ENCODE results near the gene ANO7. TPM values are rescaled to one million over a fixed set of nuclear protein-coding genes. Genes with fewer than 3 reads are reported as not detected.

The ANO7 gene
- total RNA-seq, 3 donors from 2014 or later = 0.60 to 0.76 (median 0.63) TPM

- ATAC-seq (no peak), DNase-seq (no peak)
- H3K4me1 Mint-ChIP-seq (ENCODE audit: low read depth) = peaks cover 8% of the 10 kb centered on the region
- no peaks in the 10 kb centered on the region for H3K9me3 Mint-ChIP-seq
- no peaks in the 10 kb centered on the region for H3K27me3 Mint-ChIP-seq (ENCODE audit: low read depth)
- H3K4me3 Mint-ChIP-seq = no peak overlapping the region
- H3K36me3 Mint-ChIP-seq (ENCODE audit: insufficient read depth) = peaks cover 52% of the 10 kb centered on the region
These were observed 74.6 kb downstream of the ANO7 start for GRCh38 chr2:241263061-241263460.

DNA sequence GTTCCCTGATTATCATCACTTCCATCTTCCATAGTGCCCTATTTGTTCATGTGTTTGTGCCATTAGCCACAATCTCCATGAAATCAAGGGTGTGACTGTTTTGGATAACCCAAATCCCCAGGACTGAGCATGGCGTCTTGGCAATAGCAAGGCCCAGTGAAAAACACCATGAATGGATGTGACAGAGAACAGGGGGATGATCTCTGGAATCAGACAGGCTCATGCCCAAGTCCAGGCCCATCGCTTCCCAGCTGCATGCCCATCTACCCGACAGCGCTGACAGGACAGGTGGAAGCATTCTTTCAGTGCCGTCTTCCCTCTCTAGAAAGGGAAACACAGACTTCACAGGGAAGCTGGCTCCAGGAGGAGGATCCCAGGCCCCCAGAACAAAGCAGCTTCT lies 77.0 kb downstream of the ANO7 start:
- Mint-ChIP-seq H3K4me1 (ENCODE audit: low read depth) (peaks cover 7% of the 10 kb centered on the region), H3K9me3 (no peaks in the 10 kb centered on the region), H3K36me3 (ENCODE audit: insufficient read depth) (peaks cover 45% of the 10 kb centered on the region), H3K27me3 (ENCODE audit: low read depth) (no peaks in the 10 kb centered on the region), H3K4me3 (no peak overlapping the region)
- ATAC-seq (no peak), DNase-seq (no peak)

DNA sequence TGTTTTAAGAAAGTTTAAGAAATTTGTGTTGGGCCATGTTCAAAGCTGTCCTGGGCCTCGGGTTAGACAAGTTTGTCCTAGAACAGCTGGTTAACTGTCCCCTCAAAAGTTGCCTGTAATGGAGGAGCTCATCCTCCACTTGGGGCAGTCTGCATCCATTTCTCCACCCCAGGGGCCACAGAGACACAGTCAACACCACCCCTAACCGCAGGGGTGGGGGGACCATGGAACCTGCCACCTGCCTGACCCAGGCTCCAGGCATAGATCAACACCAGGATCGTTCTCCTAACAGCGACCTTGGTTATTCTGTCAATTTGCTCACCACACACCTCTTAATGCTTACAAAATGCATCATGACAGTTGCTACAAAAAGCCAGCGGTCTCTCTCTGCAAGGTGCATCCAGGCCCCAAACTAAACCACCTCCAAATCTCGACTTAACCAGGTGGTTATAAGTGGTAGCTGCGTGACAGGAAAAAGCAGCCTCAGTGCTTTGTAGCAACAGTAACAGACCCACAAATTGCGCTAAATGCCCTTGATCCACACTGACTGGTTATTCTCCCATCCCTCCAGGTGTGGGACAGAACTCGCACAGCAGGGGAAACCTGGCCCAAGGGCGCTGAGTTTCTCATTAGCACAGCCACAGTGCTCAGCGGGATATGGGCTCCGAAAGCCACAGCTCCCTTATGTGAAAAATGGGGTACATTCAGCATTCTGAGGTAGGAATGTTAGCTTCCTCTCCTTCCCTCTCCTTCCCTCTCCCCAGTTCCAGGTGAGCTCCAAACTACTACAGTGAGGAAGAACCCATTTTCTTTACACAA lies 79.0 kb downstream of the ANO7 start:
- H3K4me3 Mint-ChIP-seq = no peak overlapping the region

DNA sequence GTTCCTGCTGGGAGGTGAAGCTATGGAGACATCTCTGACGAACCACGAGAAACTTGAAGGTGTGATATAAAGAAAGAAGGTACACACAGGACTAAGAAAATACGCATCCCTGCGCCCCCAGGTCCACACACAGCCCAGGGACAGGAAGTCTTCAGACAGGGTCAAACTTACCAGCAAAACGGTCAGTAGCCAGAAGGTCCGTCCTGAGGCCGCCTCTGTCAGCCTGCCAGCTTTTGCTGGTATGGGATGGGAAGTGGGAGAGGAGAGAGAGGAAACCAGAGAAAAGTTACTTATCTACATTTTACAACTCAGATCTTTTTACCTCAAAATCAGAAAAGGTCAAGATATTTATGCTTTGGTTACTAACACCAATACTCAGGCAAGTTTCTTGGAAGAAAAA lies 79.8 kb downstream of the ANO7 start:
- Mint-ChIP-seq H3K4me1 (ENCODE audit: low read depth) (peaks cover 23% of the 10 kb centered on the region), H3K36me3 (ENCODE audit: insufficient read depth) (peaks cover 23% of the 10 kb centered on the region), H3K9me3 (no peaks in the 10 kb centered on the region), H3K27me3 (ENCODE audit: low read depth) (no peaks in the 10 kb centered on the region), H3K4me3 (no peak overlapping the region)
- DNase-seq = no peak
- no peak for ATAC-seq

More for the DNA sequence above, 79.0 kb downstream of the ANO7 start:
- DNase-seq (no peak), ATAC-seq (no peak)
- H3K4me1 Mint-ChIP-seq (ENCODE audit: low read depth) = peaks cover 20% of the 10 kb centered on the region
- no peaks in the 10 kb centered on the region for H3K9me3 Mint-ChIP-seq
- no peaks in the 10 kb centered on the region for H3K27me3 Mint-ChIP-seq (ENCODE audit: low read depth)
- H3K36me3 Mint-ChIP-seq (ENCODE audit: insufficient read depth) = peaks cover 32% of the 10 kb centered on the region

DNA sequence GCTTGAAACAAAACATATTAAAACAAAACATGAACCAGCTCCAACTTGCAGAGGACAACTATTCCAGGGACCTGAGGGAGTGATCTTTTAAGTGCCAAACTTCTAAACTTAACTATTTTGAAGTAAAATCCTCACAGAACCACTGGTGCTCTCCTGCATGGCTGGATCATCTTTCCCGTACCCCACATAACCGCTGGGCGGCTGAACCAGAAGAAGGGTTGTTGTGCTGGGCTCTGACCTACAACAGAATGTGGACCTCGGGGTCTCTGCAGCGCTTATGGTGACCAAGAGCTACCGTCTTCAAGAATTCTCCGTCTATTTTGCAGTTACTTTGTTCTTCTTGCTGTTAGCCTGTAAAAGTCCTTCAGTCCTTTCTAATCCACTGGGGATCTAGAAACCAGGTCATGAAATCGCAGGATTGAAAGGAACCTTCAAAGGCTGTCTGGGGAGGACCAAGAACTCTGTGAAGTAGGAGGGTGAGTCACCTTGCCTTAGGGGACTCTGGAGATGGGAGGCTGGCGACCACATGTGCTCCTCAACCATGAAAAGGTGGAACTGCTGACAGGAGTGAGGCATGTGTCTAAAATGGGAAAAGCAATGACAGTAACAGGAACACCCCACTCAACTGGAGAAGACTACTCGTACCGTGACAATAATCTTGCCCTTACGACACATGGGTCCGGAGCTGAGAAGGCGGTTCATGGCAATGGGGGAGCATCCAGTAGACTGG lies 80.4 kb downstream of the ANO7 start:
- ATAC-seq (no peak), DNase-seq (no peak)
- Mint-ChIP-seq H3K36me3 (ENCODE audit: insufficient read depth) (peaks cover 22% of the 10 kb centered on the region), H3K4me3 (no peak overlapping the region), H3K4me1 (ENCODE audit: low read depth) (peaks cover 27% of the 10 kb centered on the region), H3K9me3 (no peaks in the 10 kb centered on the region), H3K27me3 (ENCODE audit: low read depth) (no peaks in the 10 kb centered on the region)

DNA sequence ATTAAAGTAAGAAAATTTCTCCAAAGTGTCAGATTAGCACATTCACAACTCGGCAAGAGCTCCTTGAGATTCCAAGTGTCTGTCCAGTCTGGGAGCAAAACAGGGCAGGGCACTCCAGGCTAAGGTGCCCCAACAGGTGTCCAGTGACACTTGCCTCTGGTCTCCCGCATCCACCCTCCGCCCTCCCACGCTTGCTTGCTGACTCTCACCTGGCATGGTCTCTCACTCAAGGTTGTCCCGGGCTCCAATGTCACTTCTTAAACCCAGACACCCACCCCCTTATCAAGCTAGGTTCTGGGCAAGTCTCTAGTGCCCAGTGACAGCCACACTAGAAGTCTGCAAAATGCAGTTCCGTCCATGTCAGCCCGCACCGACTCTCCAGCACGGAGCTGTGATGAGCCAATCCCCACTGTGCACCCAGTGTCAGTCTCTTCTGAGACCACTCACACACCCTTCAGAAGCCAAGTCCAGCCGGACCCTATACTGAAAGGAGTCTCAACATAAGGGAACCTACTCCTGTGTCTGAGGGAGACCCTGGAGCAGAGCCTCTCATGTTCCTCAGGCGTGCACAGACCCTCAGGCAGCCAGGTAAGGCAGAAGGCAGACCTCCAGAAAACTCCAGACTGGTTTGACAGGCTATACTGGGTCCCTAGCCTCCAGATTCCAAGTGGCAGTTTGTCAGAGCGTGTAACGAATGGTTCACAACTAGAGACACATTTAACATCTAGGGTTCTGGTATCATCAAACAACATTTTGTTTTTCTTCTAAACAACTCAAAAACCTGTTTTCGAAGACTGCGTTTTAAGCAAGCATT lies 81.4 kb downstream of the ANO7 start:
- Mint-ChIP-seq H3K4me3 (peak overlapping the region; percentile 87), H3K4me1 (ENCODE audit: low read depth) (peaks cover 32% of the 10 kb centered on the region)

DNA sequence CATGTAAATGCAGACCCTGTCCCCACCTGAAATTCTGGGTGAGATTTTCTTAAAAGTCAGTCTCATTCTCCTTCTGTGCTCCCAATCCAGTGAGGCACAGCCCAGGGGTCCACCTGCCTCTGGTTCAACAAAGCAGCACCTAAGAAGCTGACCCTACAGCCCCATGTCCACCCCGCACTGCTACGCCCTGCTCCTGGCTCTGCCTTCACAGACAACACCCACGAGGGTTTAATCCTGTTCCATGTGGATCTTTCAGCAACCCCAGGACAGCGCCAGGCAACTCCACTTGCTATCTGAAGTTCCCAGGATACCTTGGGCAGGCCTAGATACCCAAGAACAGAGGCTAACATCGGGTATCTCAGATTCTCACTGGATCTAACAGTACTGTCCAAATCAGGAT lies 82.1 kb downstream of the ANO7 start:
- peaks cover 5% of the 10 kb centered on the region for H3K9me3 Mint-ChIP-seq
- peaks cover 32% of the 10 kb centered on the region for H3K4me1 Mint-ChIP-seq (ENCODE audit: low read depth)
- ATAC-seq (no peak), DNase-seq (no peak)
- peak overlapping the region; percentile 87 for H3K4me3 Mint-ChIP-seq
- peaks cover 26% of the 10 kb centered on the region for H3K36me3 Mint-ChIP-seq (ENCODE audit: insufficient read depth)
- H3K27me3 Mint-ChIP-seq (ENCODE audit: low read depth) = no peaks in the 10 kb centered on the region

More for the DNA sequence above, 81.4 kb downstream of the ANO7 start:
- no peaks in the 10 kb centered on the region for H3K9me3 Mint-ChIP-seq
- DNase-seq = no peak
- H3K36me3 Mint-ChIP-seq (ENCODE audit: insufficient read depth) = peaks cover 20% of the 10 kb centered on the region
- H3K27me3 Mint-ChIP-seq (ENCODE audit: low read depth) = no peaks in the 10 kb centered on the region
- no peak for ATAC-seq

GRCh38 chr2:241271706-241272302 lies 83.3 kb downstream of the ANO7 start:
- ATAC-seq (peak; percentile 69 to 73), DNase-seq (peak; percentile 57)
- peaks cover 21% of the 10 kb centered on the region for H3K36me3 Mint-ChIP-seq (ENCODE audit: insufficient read depth)
- no peaks in the 10 kb centered on the region for H3K27me3 Mint-ChIP-seq (ENCODE audit: low read depth)
- peaks cover 15% of the 10 kb centered on the region for H3K9me3 Mint-ChIP-seq
- H3K4me3 Mint-ChIP-seq = peak overlapping the region; percentile 87
- H3K4me1 Mint-ChIP-seq (ENCODE audit: low read depth) = peaks cover 32% of the 10 kb centered on the region

DNA sequence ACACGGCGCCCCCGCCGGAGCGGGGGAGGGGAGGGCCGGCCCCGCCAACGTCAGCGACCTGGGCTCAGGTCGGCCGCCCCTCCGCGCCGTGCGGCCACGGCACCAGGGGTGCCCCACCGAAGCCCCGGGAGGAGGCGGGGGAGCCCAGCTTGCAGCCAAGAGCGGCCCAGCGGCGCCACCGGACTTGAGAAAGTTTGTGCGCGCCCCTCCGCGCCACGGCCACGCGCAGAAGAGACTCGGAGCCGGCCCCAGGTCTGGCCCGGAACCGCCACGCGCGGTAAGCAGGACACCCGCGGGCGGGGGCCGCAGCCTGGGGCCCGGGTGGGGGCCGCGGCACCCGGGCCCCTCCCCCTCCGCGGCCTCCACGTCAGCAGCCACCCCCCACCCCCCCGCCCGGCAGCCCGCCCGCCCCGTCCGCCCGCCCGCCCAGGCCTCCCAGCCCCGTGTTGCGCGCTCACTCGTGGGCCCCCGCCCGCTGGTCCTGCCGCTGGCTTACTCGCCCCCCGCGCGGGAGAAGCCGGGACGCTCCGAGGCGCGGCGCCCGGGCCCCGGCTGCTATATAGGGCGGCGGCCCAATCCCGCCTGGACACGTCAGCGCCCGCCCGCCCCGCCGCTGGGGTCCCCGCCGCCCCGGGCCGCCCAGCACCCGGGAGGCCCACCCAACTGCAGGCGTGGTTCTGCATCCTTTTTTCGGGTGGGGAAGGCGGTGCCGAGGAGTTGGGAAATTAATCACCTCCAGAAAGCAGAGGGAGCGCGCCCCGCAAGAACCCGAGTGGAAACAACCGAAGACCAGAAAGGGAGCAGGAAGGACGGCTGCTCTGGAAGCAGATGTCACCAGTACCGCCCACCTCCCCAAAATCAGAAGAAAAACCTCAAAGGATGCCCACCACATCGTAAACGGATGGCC lies 84.1 kb downstream of the ANO7 start:
- Mint-ChIP-seq H3K36me3 (ENCODE audit: insufficient read depth) (peaks cover 16% of the 10 kb centered on the region), H3K4me1 (ENCODE audit: low read depth) (peaks cover 32% of the 10 kb centered on the region), H3K4me3 (peak overlapping the region; percentile 72), H3K9me3 (peaks cover 15% of the 10 kb centered on the region), H3K27me3 (ENCODE audit: low read depth) (no peaks in the 10 kb centered on the region)
- DNase-seq (peak; percentile 42), ATAC-seq (peak; percentile 87 to 89)

DNA sequence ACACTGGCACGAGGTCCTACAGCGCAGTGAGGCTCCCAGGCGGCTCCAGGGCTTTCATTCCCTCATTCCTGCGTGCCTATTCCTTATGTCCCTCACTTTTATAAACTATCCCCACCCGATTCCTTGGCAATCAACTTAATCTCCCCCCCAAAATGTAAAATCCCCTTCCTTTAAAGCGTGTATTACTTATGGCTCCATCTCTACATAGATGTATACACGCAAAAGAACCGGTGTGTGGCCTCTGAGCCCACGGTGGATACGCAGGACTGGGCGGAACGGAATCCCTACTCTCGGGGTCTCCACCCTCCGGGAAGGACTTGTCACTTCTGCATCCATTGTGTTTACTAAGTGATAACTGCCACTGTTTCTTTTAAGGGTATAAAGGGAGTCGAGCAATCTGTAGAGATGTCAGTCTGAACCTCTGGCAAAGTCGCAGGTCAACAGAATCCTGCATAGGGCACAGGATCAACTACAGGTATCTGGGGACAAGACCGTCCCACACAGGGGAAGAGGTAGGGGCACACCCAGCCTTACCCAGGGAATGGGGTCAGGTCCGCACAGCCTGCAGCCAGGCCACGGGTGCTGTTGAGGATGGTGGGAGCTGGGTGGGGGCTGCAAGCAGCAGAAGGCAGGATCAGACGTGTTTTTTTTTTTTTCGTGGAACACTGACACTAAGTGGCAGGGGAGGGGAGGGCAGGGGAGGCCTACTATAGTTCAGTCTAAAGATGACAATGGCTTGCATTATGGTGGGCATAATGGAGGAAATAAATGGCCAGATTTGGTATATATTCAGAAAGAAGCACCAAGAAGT lies 84.9 kb downstream of the ANO7 start:
- Mint-ChIP-seq H3K9me3 (peaks cover 15% of the 10 kb centered on the region), H3K4me3 (peak overlapping the region; percentile 72), H3K27me3 (ENCODE audit: low read depth) (no peaks in the 10 kb centered on the region), H3K4me1 (ENCODE audit: low read depth) (peaks cover 31% of the 10 kb centered on the region), H3K36me3 (ENCODE audit: insufficient read depth) (peaks cover 10% of the 10 kb centered on the region)
- no peak for ATAC-seq
- no peak for DNase-seq

GRCh38 chr2:241274127-241274526 lies 85.7 kb downstream of the ANO7 start:
- peaks cover 15% of the 10 kb centered on the region for H3K9me3 Mint-ChIP-seq
- H3K36me3 Mint-ChIP-seq (ENCODE audit: insufficient read depth) = peaks cover 10% of the 10 kb centered on the region
- DNase-seq (no peak), ATAC-seq (no peak)
- H3K27me3 Mint-ChIP-seq (ENCODE audit: low read depth) = no peaks in the 10 kb centered on the region
- peak overlapping the region; percentile 72 for H3K4me3 Mint-ChIP-seq
- peaks cover 29% of the 10 kb centered on the region for H3K4me1 Mint-ChIP-seq (ENCODE audit: low read depth)
